GM21515 (cell line): Measurements from ENCODE around the gene HOXA9.

Experiments
- ATAC-seq: cut with Tn5 transposase; IDR thresholded peaks from one replicate; pipeline ENCODE4 v1.9.1; 2021; ENCODE audit not compliant: unreplicated experiment

HOXA9 gene

GRCh38 chr7:27144781-27145164, 20.6 kb downstream of the HOXA9 start:
- ATAC-seq, result no peak

- no peak for ATAC-seq
Observed at GRCh38 chr7:27143950-27144780, 21.2 kb downstream of the HOXA9 start.

GRCh38 chr7:27143023-27143949, 22.1 kb downstream of the HOXA9 start, which contains the start of gene HOXA5:
TSS of gene HOXA5 (minus strand) at chr7:27143681. CDS start at chr7:27143607, 74 bp downstream.
- no peak for ATAC-seq

GRCh38 chr7:27142580-27143022, 22.7 kb downstream of the HOXA9 start:
- no peak for ATAC-seq

GRCh38 chr7:27141923-27142579, 23.3 kb downstream of the HOXA9 start:
- no peak for ATAC-seq

- no peak for ATAC-seq
Observed at GRCh38 chr7:27141137-27141922, 24.0 kb downstream of the HOXA9 start.

- no peak for ATAC-seq
Observed at GRCh38 chr7:27140126-27140857, 25.0 kb downstream of the HOXA9 start.

GRCh38 chr7:27139334-27140125, 25.8 kb downstream of the HOXA9 start:
- no peak for ATAC-seq

GRCh38 chr7:27138985-27139333, 26.4 kb downstream of the HOXA9 start:
- ATAC-seq, result no peak

- ATAC-seq, result no peak
Observed at GRCh38 chr7:27138472-27138871, 26.9 kb downstream of the HOXA9 start.

- ATAC-seq, result no peak
Observed at GRCh38 chr7:27137640-27138315, 27.6 kb downstream of the HOXA9 start.

GRCh38 chr7:27134392-27134791, 30.9 kb downstream of the HOXA9 start:
- no peak for ATAC-seq

- no peak for ATAC-seq
Observed at GRCh38 chr7:27133409-27134231, 31.7 kb downstream of the HOXA9 start.

- no peak for ATAC-seq
Observed at GRCh38 chr7:27132978-27133377, 32.4 kb downstream of the HOXA9 start.

- ATAC-seq, result no peak
Observed at GRCh38 chr7:27132214-27132613, 33.1 kb downstream of the HOXA9 start.

- ATAC-seq, result no peak
Observed at GRCh38 chr7:27131390-27131819, 33.9 kb downstream of the HOXA9 start.

GRCh38 chr7:27130540-27131389, 34.6 kb downstream of the HOXA9 start, which contains the start of gene HOXA4:
TSS of gene HOXA4 (minus strand) at chr7:27130757. CDS start at chr7:27130733, 24 bp downstream.
- ATAC-seq, result peak; percentile 61
